ENCODE measurements around the gene ATP7B.

ATP7B gene

GRCh38 chr13:52004511-52005170, 6.6 kb downstream of the ATP7B start:
- H3K27me3 ChIP-seq (ENCODE audit: control insufficient read depth, insufficient read depth, low read length): no peaks in the 10 kb centered on the region
- H3K36me3 ChIP-seq (ENCODE audit: control insufficient read depth, insufficient read depth, low read length): no peaks in the 10 kb centered on the region
- peaks cover 52% of the 10 kb centered on the region for H3K4me1 ChIP-seq (ENCODE audit: control insufficient read depth, insufficient read depth, low read length)
- H3K9me3 ChIP-seq (ENCODE audit: control insufficient read depth, low read length): no peaks in the 10 kb centered on the region
- H3K9ac ChIP-seq (ENCODE audit: low read length): no peak overlapping the region
- no peak overlapping the region for H3K4me3 ChIP-seq (ENCODE audit: low read length)

- Histone ChIP-seq H3K9ac (ENCODE audit: low read length) (no peak overlapping the region), H3K36me3 (ENCODE audit: control insufficient read depth, insufficient read depth, low read length) (no peaks in the 10 kb centered on the region), H3K4me1 (ENCODE audit: control insufficient read depth, insufficient read depth, low read length) (peaks cover 59% of the 10 kb centered on the region), H3K9me3 (ENCODE audit: control insufficient read depth, low read length) (no peaks in the 10 kb centered on the region), H3K4me3 (ENCODE audit: low read length) (no peak overlapping the region), H3K27me3 (ENCODE audit: control insufficient read depth, insufficient read depth, low read length) (no peaks in the 10 kb centered on the region)
Observed at GRCh38 chr13:52003541-52003940, 7.7 kb downstream of the ATP7B start.

DNA sequence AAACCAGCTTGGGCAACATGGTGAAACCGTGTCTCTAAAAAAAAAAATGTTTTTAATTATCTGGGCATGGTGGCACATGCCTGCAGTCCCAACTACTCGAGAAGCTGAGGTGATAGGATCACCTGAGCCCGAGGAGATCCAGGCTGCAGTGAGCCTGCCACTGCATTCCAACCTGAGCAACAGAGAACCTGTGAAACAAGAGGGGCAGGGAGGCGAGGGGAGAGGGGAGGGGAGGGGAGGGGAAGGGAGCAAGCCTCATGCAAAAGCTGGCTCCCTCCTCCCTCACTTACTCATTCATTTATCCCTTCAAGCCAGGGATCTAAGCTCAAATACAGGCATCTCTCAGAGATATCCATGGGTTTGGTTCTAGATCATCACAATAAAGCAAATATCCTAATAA, 8.9 kb downstream of the ATP7B start:
- H3K4me1 ChIP-seq (ENCODE audit: control insufficient read depth, insufficient read depth, low read length): peaks cover 68% of the 10 kb centered on the region
- no peaks in the 10 kb centered on the region for H3K27me3 ChIP-seq (ENCODE audit: control insufficient read depth, insufficient read depth, low read length)
- no peaks in the 10 kb centered on the region for H3K36me3 ChIP-seq (ENCODE audit: control insufficient read depth, insufficient read depth, low read length)
- H3K9ac ChIP-seq (ENCODE audit: low read length): no peak overlapping the region
- H3K4me3 ChIP-seq (ENCODE audit: low read length): no peak overlapping the region
- no peaks in the 10 kb centered on the region for H3K9me3 ChIP-seq (ENCODE audit: control insufficient read depth, low read length)

DNA sequence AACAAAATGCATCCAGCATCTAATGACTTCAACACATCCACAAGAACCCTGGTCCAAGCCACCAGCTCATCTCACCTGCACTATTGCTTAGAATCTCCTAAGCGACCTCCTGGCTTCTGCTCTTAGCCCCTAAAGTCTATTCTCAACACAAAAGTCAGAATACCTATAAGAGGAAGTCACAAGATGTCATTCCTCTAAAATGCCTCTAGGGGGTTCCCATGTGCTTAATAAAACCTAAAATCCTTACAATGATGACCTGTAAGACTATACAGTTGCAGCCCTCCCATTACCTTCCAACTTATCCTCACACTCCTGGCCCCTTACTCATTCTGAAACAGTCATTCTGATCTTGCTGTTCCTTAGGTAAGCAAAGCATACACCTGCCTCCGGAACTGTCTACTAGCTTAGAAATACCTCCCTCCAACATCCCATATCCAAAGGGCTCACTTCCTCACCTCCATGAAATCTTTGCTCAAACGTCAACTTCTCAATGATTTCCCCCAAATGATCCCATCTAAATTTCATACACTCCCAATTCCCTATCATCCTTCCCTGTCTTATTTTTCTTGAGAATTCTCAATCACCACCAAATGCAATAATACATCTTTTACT, 10.0 kb downstream of the ATP7B start:
- H3K4me1 ChIP-seq (ENCODE audit: control insufficient read depth, insufficient read depth, low read length): peaks cover 71% of the 10 kb centered on the region
- H3K4me3 ChIP-seq (ENCODE audit: low read length): no peak overlapping the region
- no peaks in the 10 kb centered on the region for H3K36me3 ChIP-seq (ENCODE audit: control insufficient read depth, insufficient read depth, low read length)
- H3K9ac ChIP-seq (ENCODE audit: low read length): no peak overlapping the region
- H3K27me3 ChIP-seq (ENCODE audit: control insufficient read depth, insufficient read depth, low read length): no peaks in the 10 kb centered on the region
- H3K9me3 ChIP-seq (ENCODE audit: control insufficient read depth, low read length): no peaks in the 10 kb centered on the region

- peak overlapping the region; percentile 3 for H3K9ac ChIP-seq (ENCODE audit: low read length)
Observed at GRCh38 chr13:51999921-52000320, 11.3 kb downstream of the ATP7B start.

GRCh38 chr13:51999510-51999911, 11.7 kb downstream of the ATP7B start:
- Histone ChIP-seq H3K9ac (ENCODE audit: low read length) (peak overlapping the region; percentile 3), H3K9me3 (ENCODE audit: control insufficient read depth, low read length) (no peaks in the 10 kb centered on the region), H3K4me1 (ENCODE audit: control insufficient read depth, insufficient read depth, low read length) (peaks cover 76% of the 10 kb centered on the region), H3K27me3 (ENCODE audit: control insufficient read depth, insufficient read depth, low read length) (no peaks in the 10 kb centered on the region), H3K4me3 (ENCODE audit: low read length) (no peak overlapping the region), H3K36me3 (ENCODE audit: control insufficient read depth, insufficient read depth, low read length) (no peaks in the 10 kb centered on the region)

More at GRCh38 chr13:51999921-52000320, 11.3 kb downstream of the ATP7B start:
- Histone ChIP-seq H3K4me1 (ENCODE audit: control insufficient read depth, insufficient read depth, low read length) (peaks cover 79% of the 10 kb centered on the region), H3K27me3 (ENCODE audit: control insufficient read depth, insufficient read depth, low read length) (no peaks in the 10 kb centered on the region), H3K36me3 (ENCODE audit: control insufficient read depth, insufficient read depth, low read length) (no peaks in the 10 kb centered on the region), H3K4me3 (ENCODE audit: low read length) (no peak overlapping the region), H3K9me3 (ENCODE audit: control insufficient read depth, low read length) (no peaks in the 10 kb centered on the region)

DNA sequence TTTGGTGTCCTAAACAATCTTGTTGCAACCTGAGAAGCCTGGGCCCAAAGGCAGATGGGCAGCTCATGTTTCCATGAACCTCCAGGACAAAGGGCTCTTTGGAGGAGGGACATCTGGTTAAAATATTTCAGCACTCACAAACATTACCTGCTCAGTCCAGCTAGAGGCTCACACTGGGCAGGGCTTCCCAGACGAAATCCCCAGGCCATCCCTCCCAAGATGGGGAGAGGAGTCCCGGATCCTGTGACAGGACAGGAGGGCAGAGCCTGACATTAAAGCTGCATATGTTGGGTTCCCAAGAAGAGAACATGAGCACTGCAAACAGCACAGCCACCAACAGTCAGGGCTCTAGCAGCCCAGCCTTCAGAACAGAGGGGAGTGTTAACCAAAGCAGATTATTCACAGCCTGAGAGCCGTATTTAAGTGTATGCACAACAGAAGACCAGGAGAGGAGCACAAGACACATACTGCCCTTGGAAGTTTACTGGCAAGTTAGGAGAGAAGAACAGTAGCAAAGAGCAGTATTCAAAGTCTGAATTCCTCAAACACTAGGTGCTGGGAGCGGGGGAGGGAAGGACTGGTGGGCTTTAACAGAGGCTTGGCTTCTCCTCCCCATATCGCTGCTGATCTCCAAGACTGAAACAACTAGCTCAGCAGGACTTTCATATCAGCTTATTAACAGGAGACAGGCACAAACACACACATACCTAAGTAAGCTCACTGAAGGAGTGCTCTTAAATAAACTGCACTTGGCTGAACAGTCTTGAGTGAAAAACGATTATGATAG, 12.3 kb downstream of the ATP7B start:
- Histone ChIP-seq H3K9me3 (ENCODE audit: control insufficient read depth, low read length) (no peaks in the 10 kb centered on the region), H3K9ac (ENCODE audit: low read length) (peak overlapping the region; percentile 3), H3K36me3 (ENCODE audit: control insufficient read depth, insufficient read depth, low read length) (no peaks in the 10 kb centered on the region), H3K27me3 (ENCODE audit: control insufficient read depth, insufficient read depth, low read length) (no peaks in the 10 kb centered on the region), H3K4me1 (ENCODE audit: control insufficient read depth, insufficient read depth, low read length) (peaks cover 70% of the 10 kb centered on the region), H3K4me3 (ENCODE audit: low read length) (no peak overlapping the region)

DNA sequence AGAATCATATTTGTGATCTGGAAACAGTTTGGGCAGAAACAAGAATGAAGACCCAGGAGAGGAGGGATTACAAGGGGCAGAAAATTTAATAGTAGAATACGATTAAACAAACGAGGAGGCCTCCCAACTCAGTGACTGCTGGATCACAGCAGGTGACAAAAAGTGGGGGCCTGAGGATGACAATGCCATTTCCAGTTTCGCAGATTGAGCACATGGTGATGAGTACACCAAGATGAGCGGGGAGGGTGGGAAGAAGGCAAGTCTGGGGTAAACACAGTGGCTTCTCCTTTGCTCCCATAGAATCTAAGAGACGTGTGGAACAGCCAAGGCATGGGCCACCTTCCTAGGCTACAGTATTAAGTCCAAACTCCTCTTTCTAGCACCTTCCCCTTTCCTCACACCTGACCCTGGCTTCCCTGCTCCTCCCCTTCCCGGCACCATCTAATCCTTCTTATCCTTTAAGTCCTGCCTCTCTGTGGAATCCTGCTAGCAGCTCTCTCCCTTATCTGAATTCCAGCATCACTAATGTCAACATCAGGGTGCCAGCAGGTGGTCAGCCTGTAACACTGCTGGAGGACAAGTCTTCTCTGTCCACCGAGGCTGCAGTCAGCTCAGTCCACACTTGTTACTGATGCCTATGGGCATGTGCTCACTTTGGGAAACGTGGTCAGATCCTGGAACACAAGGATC, 13.5 kb downstream of the ATP7B start:
- no peaks in the 10 kb centered on the region for H3K27me3 ChIP-seq (ENCODE audit: control insufficient read depth, insufficient read depth, low read length)
- peaks cover 59% of the 10 kb centered on the region for H3K4me1 ChIP-seq (ENCODE audit: control insufficient read depth, insufficient read depth, low read length)
- no peak overlapping the region for H3K4me3 ChIP-seq (ENCODE audit: low read length)
- no peak overlapping the region for H3K9ac ChIP-seq (ENCODE audit: low read length)
- no peaks in the 10 kb centered on the region for H3K9me3 ChIP-seq (ENCODE audit: control insufficient read depth, low read length)
- no peaks in the 10 kb centered on the region for H3K36me3 ChIP-seq (ENCODE audit: control insufficient read depth, insufficient read depth, low read length)

GRCh38 chr13:51997186-51997585, 14.1 kb downstream of the ATP7B start:
- H3K36me3 ChIP-seq (ENCODE audit: control insufficient read depth, insufficient read depth, low read length): no peaks in the 10 kb centered on the region
- no peaks in the 10 kb centered on the region for H3K27me3 ChIP-seq (ENCODE audit: control insufficient read depth, insufficient read depth, low read length)
- H3K4me3 ChIP-seq (ENCODE audit: low read length): no peak overlapping the region
- no peak overlapping the region for H3K9ac ChIP-seq (ENCODE audit: low read length)
- H3K9me3 ChIP-seq (ENCODE audit: control insufficient read depth, low read length): no peaks in the 10 kb centered on the region
- peaks cover 57% of the 10 kb centered on the region for H3K4me1 ChIP-seq (ENCODE audit: control insufficient read depth, insufficient read depth, low read length)

DNA sequence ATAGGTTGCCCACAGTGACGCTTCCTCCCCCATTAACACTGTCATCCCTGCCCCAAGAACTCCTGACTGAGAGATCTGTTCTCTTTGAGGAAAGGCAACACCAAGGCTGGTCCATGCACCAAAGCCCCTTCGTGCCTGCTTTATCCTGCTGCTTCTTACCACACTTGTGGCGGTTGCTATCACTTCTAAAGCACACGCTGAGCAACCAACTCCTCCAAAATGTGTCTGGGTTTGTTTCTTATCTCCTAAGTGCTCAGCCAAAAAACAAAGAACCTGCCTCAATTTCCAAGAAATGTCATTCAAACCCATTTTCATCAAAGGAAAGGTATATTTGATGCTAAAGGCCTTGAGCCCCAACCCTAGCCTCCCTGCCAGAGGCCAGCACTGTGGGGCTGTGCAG, 14.6 kb downstream of the ATP7B start:
- no peak overlapping the region for H3K4me3 ChIP-seq (ENCODE audit: low read length)
- no peaks in the 10 kb centered on the region for H3K27me3 ChIP-seq (ENCODE audit: control insufficient read depth, insufficient read depth, low read length)
- peaks cover 57% of the 10 kb centered on the region for H3K4me1 ChIP-seq (ENCODE audit: control insufficient read depth, insufficient read depth, low read length)
- peak overlapping the region; percentile 44 for H3K9ac ChIP-seq (ENCODE audit: low read length)
- no peaks in the 10 kb centered on the region for H3K36me3 ChIP-seq (ENCODE audit: control insufficient read depth, insufficient read depth, low read length)
- H3K9me3 ChIP-seq (ENCODE audit: control insufficient read depth, low read length): no peaks in the 10 kb centered on the region

GRCh38 chr13:51995677-51996551, 15.3 kb downstream of the ATP7B start:
- Histone ChIP-seq H3K9me3 (ENCODE audit: control insufficient read depth, low read length) (no peaks in the 10 kb centered on the region), H3K9ac (ENCODE audit: low read length) (peak overlapping the region; percentile 44), H3K36me3 (ENCODE audit: control insufficient read depth, insufficient read depth, low read length) (no peaks in the 10 kb centered on the region), H3K4me3 (ENCODE audit: low read length) (no peak overlapping the region), H3K4me1 (ENCODE audit: control insufficient read depth, insufficient read depth, low read length) (peaks cover 57% of the 10 kb centered on the region), H3K27me3 (ENCODE audit: control insufficient read depth, insufficient read depth, low read length) (no peaks in the 10 kb centered on the region)

All from mucosa of stomach (tissue), 1 donor.